Ishikawa (cell line): ENCODE data around the gene MRPL28.

Source experiments
- CEBPB ChIP-seq: IDR thresholded peaks from 2 replicates; pipeline ENCODE4 v1.6.1; 2012
- CREB1 ChIP-seq: IDR thresholded peaks from 2 replicates; pipeline ENCODE4 v1.6.1; 2012; ENCODE audit warnings: low read depth
- EGR1 ChIP-seq: IDR thresholded peaks from 2 replicates; pipeline ENCODE4 v1.6.1; 2012
- EP300 ChIP-seq: IDR thresholded peaks from 2 replicates; pipeline ENCODE4 v1.6.1; 2012; ENCODE audit warnings: borderline replicate concordance
- FOXM1 ChIP-seq: IDR thresholded peaks from 2 replicates; pipeline ENCODE4 v1.6.1; 2012; ENCODE audit warnings: low read depth, borderline replicate concordance
- MAX ChIP-seq: IDR thresholded peaks from 2 replicates; pipeline ENCODE4 v1.6.1; 2012
- NFIC ChIP-seq: IDR thresholded peaks from 2 replicates; pipeline ENCODE4 v1.6.1; 2012
- RAD21 ChIP-seq: IDR thresholded peaks from 2 replicates; pipeline ENCODE4 v1.6.1; 2012; ENCODE audit warnings: low read depth
- TAF1 ChIP-seq: IDR thresholded peaks from 2 replicates; pipeline ENCODE4 v1.6.1; 2012; ENCODE audit warnings: low read depth, mild to moderate bottlenecking
- TCF12 ChIP-seq: IDR thresholded peaks from 2 replicates; pipeline ENCODE4 v1.6.1; 2012; ENCODE audit warnings: low read depth
- TEAD4 ChIP-seq: IDR thresholded peaks from 2 replicates; pipeline ENCODE4 v1.6.1; 2012
- USF1 ChIP-seq: IDR thresholded peaks from 2 replicates; pipeline ENCODE4 v1.6.1; 2012
- YY1 ChIP-seq: IDR thresholded peaks from 2 replicates; pipeline ENCODE4 v1.6.1; 2012; ENCODE audit warnings: low read depth
- ZBTB7A ChIP-seq: IDR thresholded peaks from 2 replicates; pipeline ENCODE4 v1.6.1; 2012; ENCODE audit warnings: low read depth
- TF ChIP-seq, protein P1 (sequence below): IDR thresholded peaks from 2 replicates; pipeline ENCODE4 v1.6.1; 2012; ENCODE audit warnings: low read depth, mild to moderate bottlenecking

Gene MRPL28

DNA sequence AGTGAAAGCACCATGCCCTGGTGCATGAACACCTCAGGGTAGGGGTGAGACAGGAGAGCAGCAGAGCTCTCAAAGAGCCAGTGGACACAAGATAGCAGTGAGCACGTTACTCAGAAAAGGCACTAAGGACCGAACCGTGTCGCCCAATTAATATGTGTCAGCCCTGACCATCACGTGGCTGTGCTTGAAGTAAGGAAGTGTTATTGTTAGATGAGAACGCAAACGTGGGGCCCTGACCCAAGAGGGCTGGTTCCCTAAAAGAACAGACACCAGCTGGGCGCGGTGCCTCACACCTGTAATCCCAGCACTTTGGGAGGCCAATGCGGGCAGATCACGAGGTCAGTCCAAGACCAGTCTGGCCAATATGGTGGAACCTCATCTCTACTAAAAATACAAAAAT, 34.1 kb downstream of the MRPL28 start:
- no peak for TF ChIP-seq ZBTB7A
- TF ChIP-seq, protein P1, sequence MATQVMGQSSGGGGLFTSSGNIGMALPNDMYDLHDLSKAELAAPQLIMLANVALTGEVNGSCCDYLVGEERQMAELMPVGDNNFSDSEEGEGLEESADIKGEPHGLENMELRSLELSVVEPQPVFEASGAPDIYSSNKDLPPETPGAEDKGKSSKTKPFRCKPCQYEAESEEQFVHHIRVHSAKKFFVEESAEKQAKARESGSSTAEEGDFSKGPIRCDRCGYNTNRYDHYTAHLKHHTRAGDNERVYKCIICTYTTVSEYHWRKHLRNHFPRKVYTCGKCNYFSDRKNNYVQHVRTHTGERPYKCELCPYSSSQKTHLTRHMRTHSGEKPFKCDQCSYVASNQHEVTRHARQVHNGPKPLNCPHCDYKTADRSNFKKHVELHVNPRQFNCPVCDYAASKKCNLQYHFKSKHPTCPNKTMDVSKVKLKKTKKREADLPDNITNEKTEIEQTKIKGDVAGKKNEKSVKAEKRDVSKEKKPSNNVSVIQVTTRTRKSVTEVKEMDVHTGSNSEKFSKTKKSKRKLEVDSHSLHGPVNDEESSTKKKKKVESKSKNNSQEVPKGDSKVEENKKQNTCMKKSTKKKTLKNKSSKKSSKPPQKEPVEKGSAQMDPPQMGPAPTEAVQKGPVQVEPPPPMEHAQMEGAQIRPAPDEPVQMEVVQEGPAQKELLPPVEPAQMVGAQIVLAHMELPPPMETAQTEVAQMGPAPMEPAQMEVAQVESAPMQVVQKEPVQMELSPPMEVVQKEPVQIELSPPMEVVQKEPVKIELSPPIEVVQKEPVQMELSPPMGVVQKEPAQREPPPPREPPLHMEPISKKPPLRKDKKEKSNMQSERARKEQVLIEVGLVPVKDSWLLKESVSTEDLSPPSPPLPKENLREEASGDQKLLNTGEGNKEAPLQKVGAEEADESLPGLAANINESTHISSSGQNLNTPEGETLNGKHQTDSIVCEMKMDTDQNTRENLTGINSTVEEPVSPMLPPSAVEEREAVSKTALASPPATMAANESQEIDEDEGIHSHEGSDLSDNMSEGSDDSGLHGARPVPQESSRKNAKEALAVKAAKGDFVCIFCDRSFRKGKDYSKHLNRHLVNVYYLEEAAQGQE: no peak
- TF ChIP-seq EP300: no peak
- no peak for TF ChIP-seq YY1
- TF ChIP-seq RAD21: no peak
- no peak for TF ChIP-seq CREB1
- no peak for TF ChIP-seq NFIC
- TF ChIP-seq EGR1: no peak
- TF ChIP-seq TEAD4: no peak
- no peak for TF ChIP-seq TAF1
- no peak for TF ChIP-seq FOXM1
- TF ChIP-seq CEBPB: no peak
- no peak for TF ChIP-seq TCF12
- no peak for TF ChIP-seq USF1
- no peak for TF ChIP-seq MAX

DNA sequence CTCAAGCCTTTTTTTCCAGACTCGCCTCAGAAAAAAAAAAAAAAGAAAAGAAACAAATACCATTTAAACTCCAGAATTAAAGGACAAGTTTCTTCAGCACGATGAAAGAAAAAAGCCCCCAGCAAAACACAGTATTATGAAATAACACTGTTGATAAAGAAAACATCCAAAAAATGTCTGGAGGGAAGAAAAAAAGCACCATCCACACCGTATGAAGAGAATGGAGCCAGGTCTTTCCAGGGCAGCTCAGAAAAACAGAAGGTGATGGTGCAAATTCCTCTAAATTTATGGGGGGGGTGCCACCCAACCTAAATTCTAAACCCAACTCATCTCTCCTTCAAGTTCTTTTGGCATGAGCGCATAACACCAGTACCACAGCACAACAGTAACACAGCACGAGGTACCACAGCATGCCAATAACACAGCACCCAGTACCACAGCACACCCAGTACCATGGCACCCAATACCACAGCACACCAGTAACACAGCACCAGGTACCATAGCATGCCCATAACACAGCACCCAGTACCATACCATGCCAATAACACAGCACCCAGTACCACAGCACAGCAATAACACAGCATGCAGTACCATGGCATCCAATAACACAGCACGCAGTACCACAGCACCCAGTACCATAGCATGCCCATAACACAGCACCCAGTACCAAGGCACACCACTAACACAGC, 36.8 kb downstream of the MRPL28 start:
- no peak for TF ChIP-seq USF1
- TF ChIP-seq YY1: no peak
- TF ChIP-seq FOXM1: no peak
- no peak for TF ChIP-seq CEBPB
- TF ChIP-seq TAF1: no peak
- no peak for TF ChIP-seq ZBTB7A

GRCh38 chr16:330741-331140, 39.6 kb downstream of the MRPL28 start:
- TF ChIP-seq CREB1 (no peak), RAD21 (no peak), MAX (no peak), USF1 (no peak), TEAD4 (no peak), TCF12 (no peak), EP300 (no peak), NFIC (no peak), TAF1 (no peak), YY1 (no peak), FOXM1 (no peak), EGR1 (no peak), ZBTB7A (no peak), CEBPB (no peak)
- TF ChIP-seq, protein P1: no peak

DNA sequence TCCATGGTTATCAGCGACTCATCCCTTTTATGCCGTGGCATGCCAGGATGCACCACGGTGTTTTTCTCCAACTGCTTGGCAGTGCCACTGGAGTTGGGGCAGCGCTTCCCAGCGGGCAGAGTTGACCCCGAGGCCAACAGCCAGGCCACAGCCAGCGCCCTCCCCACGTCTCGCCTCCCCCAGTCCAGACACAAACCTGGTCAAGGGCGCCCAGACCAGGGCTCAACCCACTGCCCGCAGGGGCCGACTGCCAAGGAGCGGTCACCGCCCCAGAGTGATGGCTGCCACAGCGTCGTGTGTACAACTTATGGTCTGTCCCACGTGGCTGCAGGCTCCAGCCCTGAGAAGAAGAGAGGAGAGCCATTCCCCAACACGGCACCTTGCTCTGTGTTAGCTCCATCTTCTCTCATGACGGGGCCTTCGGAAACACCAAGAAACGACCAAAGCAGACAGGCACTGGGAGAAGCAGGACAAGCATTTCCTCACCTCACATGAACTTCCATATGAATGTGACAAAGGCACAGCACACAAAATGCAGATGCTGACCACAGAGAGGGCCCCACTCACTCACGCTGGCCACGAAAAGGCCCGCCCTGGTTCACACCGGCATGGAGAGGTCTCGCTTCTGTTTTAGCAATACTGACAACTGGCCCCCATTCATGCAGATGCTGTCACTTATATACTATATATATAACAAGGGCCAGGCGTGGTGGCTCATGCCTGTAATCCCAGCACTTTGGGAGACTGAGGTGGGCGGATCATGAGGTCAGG, 44.8 kb downstream of the MRPL28 start:
- TF ChIP-seq ZBTB7A (no peak), YY1 (no peak), NFIC (no peak), MAX (no peak), EGR1 (no peak), TAF1 (no peak), FOXM1 (no peak), TEAD4 (no peak), RAD21 (no peak), TCF12 (no peak), USF1 (no peak), EP300 (no peak), CEBPB (no peak), CREB1 (no peak)
- TF ChIP-seq, protein P1: no peak
